Large intestine (tissue), 3 donors: ENCODE results near the gene ANK2. TPM values are rescaled to one million over a fixed set of nuclear protein-coding genes. Genes with fewer than 3 reads are reported as not detected.
A peak's percentile ranks its signal among the peaks of the same experiment; 100 is the strongest.

Source experiments
- DNase-seq, 2 donors: peaks; one replicate each; pipeline versions ENCODE4 v3.0.0 to v3.0.0-alpha.2; 2013
- H3K27ac ChIP-seq: one replicate; pipeline ENCODE4 v1.5.1; 2013; ENCODE audit warnings: low read length
- H3K27me3 ChIP-seq: 2 replicates; pipeline ENCODE4 v1.6.1; 2013; ENCODE audit warnings: low read length; ENCODE audit not compliant: control insufficient read depth, insufficient read depth
- H3K36me3 ChIP-seq: 2 replicates; pipeline ENCODE4 v1.6.1; 2013; ENCODE audit warnings: low read length; ENCODE audit not compliant: control insufficient read depth, insufficient read depth
- H3K4me1 ChIP-seq: one replicate; pipeline ENCODE4 v1.6.1; 2013; ENCODE audit warnings: low read length; ENCODE audit not compliant: control insufficient read depth, insufficient read depth
- H3K4me3 ChIP-seq: one replicate; pipeline ENCODE4 v1.5.1; 2013; ENCODE audit warnings: low read length
- H3K9me3 ChIP-seq: one replicate; pipeline ENCODE4 v1.6.1; 2013; ENCODE audit warnings: mild to moderate bottlenecking, low read depth, low read length, moderate library complexity; ENCODE audit not compliant: control insufficient read depth
- WGBS: methylation state at CpG from one replicate; pipeline ENCODE4 v1.1.5; 2013; ENCODE audit warnings: low lambda C conversion rate; ENCODE audit not compliant: insufficient coverage; 5-methylcytosine and 5-hydroxymethylcytosine counted together
- polyA plus RNA-seq: library from polyadenylated mRNA; unstranded; fragments of 120-200 nt; gene quantifications from one replicate; pipeline ENCODE4 v1.2.1, GENCODE V29; 2013

Gene ANK2
- polyA plus RNA-seq, 1 donor: 50.4 TPM

DNA sequence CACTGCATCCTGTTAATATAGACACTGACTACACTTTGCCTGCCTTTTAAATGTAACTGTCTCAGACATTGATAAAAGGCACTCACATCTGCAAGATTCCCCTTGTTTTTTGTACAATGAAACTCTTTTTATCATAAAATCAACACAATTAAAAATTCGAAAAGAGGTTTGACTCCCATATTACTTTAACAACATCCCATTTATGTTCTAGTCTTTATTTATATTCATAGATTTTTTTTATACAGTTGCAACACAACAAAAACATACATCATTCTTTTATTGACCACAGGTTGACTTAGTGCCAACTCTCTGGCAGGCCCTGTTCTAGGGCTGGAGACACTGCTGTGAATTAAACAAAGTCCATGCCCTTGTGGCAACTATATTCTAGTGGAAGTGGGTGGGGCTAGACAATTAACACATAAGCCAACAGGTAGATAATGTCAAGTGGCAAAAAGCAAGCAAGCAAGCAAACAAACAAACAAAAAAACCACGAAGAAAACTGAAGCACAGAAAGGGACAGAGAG lies 36.8 kb downstream of the ANK2 start:
- WGBS: 57% methylated on average over 1 of the region's 2 CpGs
- Histone ChIP-seq H3K4me1 (no peaks in the 10 kb centered on the region), H3K27ac (no peak overlapping the region), H3K36me3 (no peaks in the 10 kb centered on the region), H3K4me3 (no peak overlapping the region), H3K27me3 (no peaks in the 10 kb centered on the region), H3K9me3 (no peaks in the 10 kb centered on the region)
- DNase-seq: no peak

GRCh38 chr4:113088050-113088449 lies 38.6 kb downstream of the ANK2 start:
- H3K27ac ChIP-seq: no peak overlapping the region
- H3K4me1 ChIP-seq: no peaks in the 10 kb centered on the region
- H3K9me3 ChIP-seq: no peaks in the 10 kb centered on the region
- DNase-seq: no peak
- no peaks in the 10 kb centered on the region for H3K36me3 ChIP-seq
- no peak overlapping the region for H3K4me3 ChIP-seq
- H3K27me3 ChIP-seq: no peaks in the 10 kb centered on the region
- 100% methylated on average over 1 of the region's 1 CpG for WGBS

DNA sequence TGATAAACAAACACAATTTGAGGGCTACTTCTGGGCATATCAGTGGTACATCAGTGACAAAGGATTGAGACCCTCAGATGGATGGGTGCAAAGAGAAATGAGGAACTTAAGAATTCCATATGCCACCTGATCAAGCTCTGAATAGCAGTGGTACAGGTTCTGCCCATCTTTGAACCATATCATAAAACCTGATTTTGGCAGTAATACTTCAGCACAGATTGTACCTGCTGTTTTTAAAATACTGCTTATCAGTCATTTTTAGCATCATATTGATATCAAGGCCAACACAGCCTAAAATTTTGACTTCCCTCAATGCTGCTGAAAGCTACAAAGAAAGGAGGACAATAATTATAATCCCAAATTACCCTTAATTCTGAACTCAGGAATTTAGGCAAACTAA lies 41.5 kb downstream of the ANK2 start:
- no peaks in the 10 kb centered on the region for H3K9me3 ChIP-seq
- no peaks in the 10 kb centered on the region for H3K4me1 ChIP-seq
- no peak for DNase-seq
- no peak overlapping the region for H3K27ac ChIP-seq
- no peak overlapping the region for H3K4me3 ChIP-seq
- H3K27me3 ChIP-seq: no peaks in the 10 kb centered on the region
- H3K36me3 ChIP-seq: no peaks in the 10 kb centered on the region

- Histone ChIP-seq H3K27me3 (no peaks in the 10 kb centered on the region), H3K36me3 (no peaks in the 10 kb centered on the region), H3K9me3 (no peaks in the 10 kb centered on the region), H3K27ac (no peak overlapping the region), H3K4me1 (no peaks in the 10 kb centered on the region), H3K4me3 (no peak overlapping the region)
- no CpG with 5 or more reads among the region's 5 CpGs for WGBS
- no peak for DNase-seq
These were observed 44.9 kb downstream of the ANK2 start for GRCh38 chr4:113094331-113094730.

DNA sequence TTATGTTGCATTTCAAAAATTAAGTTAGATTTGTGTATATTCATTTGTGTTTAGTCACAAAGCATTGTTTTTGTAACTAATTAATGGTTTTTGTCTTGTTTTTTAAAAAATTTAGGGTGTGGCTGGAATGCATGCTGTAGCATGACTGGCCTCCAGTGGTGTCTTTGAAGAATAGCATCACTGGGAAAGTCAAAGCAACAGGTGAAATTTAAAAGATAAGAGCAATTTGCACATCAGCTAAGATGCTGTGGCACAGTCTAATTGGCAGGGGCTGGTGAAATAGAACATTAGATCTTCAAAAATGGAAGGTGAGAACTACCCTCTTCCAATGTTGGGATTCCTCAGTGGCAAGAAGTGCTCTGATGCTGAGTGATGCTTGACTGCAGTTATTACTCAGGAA lies 45.3 kb downstream of the ANK2 start:
- H3K27ac ChIP-seq: no peak overlapping the region
- no peaks in the 10 kb centered on the region for H3K9me3 ChIP-seq
- DNase-seq: no peak
- no peaks in the 10 kb centered on the region for H3K36me3 ChIP-seq
- no peak overlapping the region for H3K4me3 ChIP-seq
- H3K4me1 ChIP-seq: no peaks in the 10 kb centered on the region
- H3K27me3 ChIP-seq: no peaks in the 10 kb centered on the region

DNA sequence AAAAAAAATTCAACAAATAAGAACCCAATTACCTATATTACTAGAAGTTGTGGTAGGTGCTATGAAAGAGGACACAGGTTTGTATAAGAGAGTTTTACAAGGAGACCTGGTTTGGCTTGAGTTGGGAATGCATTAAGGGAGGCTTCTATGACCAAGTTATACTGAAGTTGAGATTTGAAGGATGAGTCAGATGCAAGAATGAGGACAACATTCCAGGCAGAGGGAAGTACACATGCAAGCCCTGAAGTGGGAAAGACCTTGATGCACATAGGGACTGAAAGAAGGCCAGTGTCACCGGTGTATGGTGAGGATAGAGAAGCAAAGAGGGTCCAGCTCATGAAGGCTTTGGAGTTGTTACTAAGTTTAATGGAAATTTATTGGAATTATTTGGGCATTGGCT lies 52.2 kb downstream of the ANK2 start:
- H3K4me3 ChIP-seq: no peak overlapping the region
- DNase-seq: no peak
- no peaks in the 10 kb centered on the region for H3K9me3 ChIP-seq
- H3K4me1 ChIP-seq: no peaks in the 10 kb centered on the region
- no peaks in the 10 kb centered on the region for H3K27me3 ChIP-seq
- no peak overlapping the region for H3K27ac ChIP-seq
- 100% methylated on average over 1 of the region's 1 CpG for WGBS
- H3K36me3 ChIP-seq: no peaks in the 10 kb centered on the region

DNA sequence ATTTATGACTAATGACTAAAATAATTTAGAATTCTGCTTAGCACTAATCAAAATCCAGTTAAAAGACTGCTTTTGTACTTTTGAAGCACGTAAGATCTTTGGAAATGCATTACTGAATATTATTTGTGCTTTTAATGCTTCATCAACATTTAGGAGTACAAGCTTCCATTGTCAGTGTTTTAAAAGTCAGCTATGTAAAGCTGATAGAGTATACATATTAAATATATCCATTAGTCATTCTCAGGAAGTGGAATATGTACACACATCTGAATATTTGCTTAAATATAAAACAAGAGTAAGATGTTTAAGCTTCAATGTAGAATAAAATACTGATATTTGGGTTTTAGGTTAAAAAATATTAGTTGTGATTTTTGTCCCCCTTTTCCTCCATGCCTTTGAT lies 54.1 kb downstream of the ANK2 start:
- Histone ChIP-seq H3K36me3 (no peaks in the 10 kb centered on the region), H3K4me3 (no peak overlapping the region), H3K27me3 (no peaks in the 10 kb centered on the region), H3K4me1 (no peaks in the 10 kb centered on the region), H3K27ac (no peak overlapping the region), H3K9me3 (no peaks in the 10 kb centered on the region)
- no peak for DNase-seq
- no CpG with 5 or more reads among the region's 1 CpG for WGBS

DNA sequence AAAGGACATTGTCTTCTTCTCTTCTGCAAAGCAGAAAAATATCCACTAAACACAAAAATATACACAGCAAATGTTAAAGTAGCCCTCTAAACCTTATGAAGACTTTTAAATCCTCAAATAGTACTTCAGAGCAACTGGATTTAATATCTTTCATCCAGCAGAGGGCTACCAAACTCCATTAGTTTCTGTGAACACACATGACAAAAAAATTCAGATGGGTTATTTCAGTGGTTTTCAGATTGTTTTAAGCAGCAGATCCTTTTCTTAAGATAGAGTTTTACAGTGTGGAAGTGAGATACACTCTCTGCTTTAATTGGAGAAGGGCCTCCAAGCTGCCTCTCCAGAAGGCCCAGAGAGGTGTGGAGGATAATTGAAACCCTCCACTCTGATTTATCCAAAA lies 56.7 kb downstream of the ANK2 start:
- H3K4me3 ChIP-seq: no peak overlapping the region
- peaks cover 10% of the 10 kb centered on the region for H3K4me1 ChIP-seq
- H3K36me3 ChIP-seq: no peaks in the 10 kb centered on the region
- H3K27ac ChIP-seq: no peak overlapping the region
- H3K27me3 ChIP-seq: no peaks in the 10 kb centered on the region
- peak in 1 of 2 donors; percentile 39 for DNase-seq
- no peaks in the 10 kb centered on the region for H3K9me3 ChIP-seq

GRCh38 chr4:113109106-113109718 lies 59.8 kb downstream of the ANK2 start:
- Histone ChIP-seq H3K4me1 (peaks cover 28% of the 10 kb centered on the region), H3K27ac (peak overlapping the region; percentile 88), H3K36me3 (no peaks in the 10 kb centered on the region), H3K4me3 (no peak overlapping the region), H3K9me3 (no peaks in the 10 kb centered on the region), H3K27me3 (no peaks in the 10 kb centered on the region)
- peak; percentile 90 to 96 for DNase-seq
- WGBS: no CpG with 5 or more reads among the region's 4 CpGs

DNA sequence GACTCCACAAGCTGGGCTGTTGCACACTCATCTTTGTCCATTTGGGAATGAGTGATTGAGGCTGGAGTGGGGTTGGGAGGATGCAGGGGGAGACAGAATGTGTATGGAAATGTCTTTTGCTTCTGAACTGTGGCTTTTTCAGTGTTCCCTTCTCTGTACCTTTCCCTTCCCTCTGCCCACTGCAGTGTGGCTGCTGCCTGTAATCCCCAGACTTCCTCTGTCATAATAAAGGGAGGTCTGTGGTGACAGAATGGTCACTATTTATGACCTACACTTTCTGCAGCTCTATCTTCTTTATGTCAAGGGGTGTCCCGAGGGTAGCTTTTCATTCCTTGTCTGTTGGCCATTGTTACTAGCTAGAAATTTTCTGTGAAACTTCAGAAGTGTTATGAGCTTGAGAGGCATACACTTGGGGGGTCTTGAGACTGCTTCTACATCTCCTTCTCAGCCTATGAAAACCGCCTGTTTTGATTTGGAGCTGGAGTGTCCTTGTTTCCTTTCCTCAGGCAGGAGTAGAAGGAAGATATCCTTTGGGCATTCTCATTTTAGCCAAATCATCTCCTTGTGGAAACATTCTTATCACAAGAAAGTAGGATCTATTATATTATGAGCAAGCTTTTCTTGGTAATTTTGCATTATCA lies 63.0 kb downstream of the ANK2 start:
- no peak overlapping the region for H3K4me3 ChIP-seq
- WGBS: 60% methylated on average over 1 of the region's 2 CpGs
- no peaks in the 10 kb centered on the region for H3K27me3 ChIP-seq
- H3K27ac ChIP-seq: no peak overlapping the region
- H3K9me3 ChIP-seq: no peaks in the 10 kb centered on the region
- H3K36me3 ChIP-seq: no peaks in the 10 kb centered on the region
- H3K4me1 ChIP-seq: peaks cover 28% of the 10 kb centered on the region
- DNase-seq: no peak

DNA sequence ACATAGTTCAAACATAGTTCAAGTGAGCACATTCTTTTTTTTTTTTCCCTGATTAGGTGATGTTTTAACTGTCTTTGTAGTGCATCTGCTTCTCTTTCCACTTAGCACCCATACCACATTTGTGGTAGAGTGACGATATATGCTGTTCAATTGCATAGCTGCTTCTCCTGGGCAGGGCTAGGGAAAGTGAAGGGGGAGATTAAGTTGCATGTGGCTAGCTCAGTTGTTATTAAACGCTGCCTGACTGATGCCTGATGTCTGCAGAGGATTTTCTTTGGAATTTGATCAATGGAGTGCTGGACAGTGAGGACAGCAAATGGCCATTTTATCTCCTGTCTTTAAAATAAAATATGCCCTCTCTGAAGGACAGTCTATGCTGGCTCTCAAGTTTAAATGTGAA lies 63.7 kb downstream of the ANK2 start:
- Histone ChIP-seq H3K4me3 (no peak overlapping the region), H3K27me3 (no peaks in the 10 kb centered on the region), H3K9me3 (no peaks in the 10 kb centered on the region), H3K4me1 (peaks cover 28% of the 10 kb centered on the region), H3K36me3 (no peaks in the 10 kb centered on the region), H3K27ac (no peak overlapping the region)
- no peak for DNase-seq
- WGBS: no CpG with 5 or more reads among the region's 2 CpGs
